Measurements from ENCODE around the gene WDR37.
A peak's percentile ranks its signal among the peaks of the same experiment; 100 is the strongest.
"Not testable (repeated sequence)": the region's sequence is repeated elsewhere in the genome, so short reads cannot be mapped to it uniquely, and the experiment has no call there.

Gene WDR37

DNA sequence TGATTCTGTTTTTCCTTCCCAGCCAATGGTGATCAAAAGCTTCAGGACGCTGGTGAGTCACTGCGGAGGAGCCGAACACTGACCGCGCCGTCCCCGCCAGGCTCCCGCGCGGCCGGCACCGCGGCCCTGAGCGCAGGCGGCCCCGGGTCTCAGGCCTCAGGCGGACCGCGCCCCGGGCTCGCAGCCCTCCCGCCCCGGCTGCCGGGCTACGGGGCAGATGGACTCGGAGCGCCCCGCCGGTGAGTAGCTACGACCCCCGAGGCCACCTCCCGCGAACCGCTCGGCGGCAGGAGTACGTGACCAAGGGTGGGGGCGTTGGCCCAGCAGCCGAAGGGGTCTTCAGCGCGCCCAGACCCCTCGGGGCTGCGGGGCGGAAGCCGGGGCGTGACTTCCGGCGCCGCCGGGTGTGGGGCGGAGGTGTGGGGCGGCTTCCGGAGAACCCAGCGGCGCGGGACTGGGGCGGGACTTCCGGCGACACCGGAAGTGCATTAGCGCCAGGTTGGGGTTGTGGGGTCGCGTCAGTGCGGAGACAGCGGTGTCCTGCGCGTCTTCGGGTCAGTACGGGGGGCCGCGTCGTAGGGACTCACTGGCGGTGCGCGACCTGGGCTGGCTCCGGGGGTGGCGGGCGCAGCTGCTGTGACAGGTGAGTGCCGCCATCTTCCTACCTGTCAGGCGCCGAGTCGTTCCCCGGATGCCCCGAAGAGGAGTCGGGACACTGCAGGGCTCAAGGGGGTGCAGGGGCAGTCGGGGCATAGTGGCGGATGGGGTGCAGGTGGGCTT is at the start of gene WDR37:
WDR37 (plus strand) TSS at position 60 of the 780 bp plus-strand sequence. CDS start 15,771 bp downstream, outside the sequence.
- peak; percentile 89 for DNase-seq (ENCODE audit: low read depth)
- TF ChIP-seq CTCF (IDR thresholded peaks at IDR 0.05; ENCODE audit: insufficient read depth, low read depth, low read length, missing control alignments): no peak
- peak within 1 kb of the TSS; percentile 85 for H3K4me3 ChIP-seq (ENCODE audit: low read length)

- DNase-seq (ENCODE audit: low read depth): no peak
- no peak for TF ChIP-seq CTCF (IDR thresholded peaks at IDR 0.05; ENCODE audit: insufficient read depth, low read depth, low read length, missing control alignments)
- H3K4me3 ChIP-seq (ENCODE audit: low read length): no peak overlapping the region
These were observed 49.6 kb upstream of the WDR37 start for GRCh38 chr10:1006573-1006972.

DNA sequence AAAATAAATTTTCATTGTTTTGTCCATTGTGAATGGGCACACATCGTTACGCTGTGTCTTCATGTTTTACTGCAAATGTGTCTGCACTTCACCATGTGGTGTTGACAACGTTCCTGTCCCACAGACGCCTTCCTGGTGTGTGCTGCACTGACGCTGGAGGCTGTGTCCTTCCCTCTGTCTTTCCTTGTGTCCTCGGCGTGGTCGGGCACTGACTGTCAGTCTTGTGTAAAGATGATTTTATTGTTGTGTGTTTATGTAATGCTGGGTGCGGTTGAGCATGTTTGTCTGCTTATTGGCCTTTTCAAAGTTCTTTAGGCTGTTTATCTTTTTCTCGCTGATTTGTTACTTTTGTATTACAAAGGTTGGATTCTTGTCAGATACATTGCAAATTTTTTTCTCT is 48.6 kb upstream of the WDR37 start:
- no peak for TF ChIP-seq CTCF (IDR thresholded peaks at IDR 0.05; ENCODE audit: insufficient read depth, low read depth, low read length, missing control alignments)
- DNase-seq (ENCODE audit: low read depth): no peak
- no peak overlapping the region for H3K4me3 ChIP-seq (ENCODE audit: low read length)

GRCh38 chr10:1009071-1009494 is 47.1 kb upstream of the WDR37 start:
- no peak for DNase-seq (ENCODE audit: low read depth)
- no peak for TF ChIP-seq CTCF (IDR thresholded peaks at IDR 0.05; ENCODE audit: insufficient read depth, low read depth, low read length, missing control alignments)
- no peak overlapping the region for H3K4me3 ChIP-seq (ENCODE audit: low read length)

- DNase-seq (ENCODE audit: low read depth); H3K4me3 ChIP-seq (ENCODE audit: low read length): not testable (repeated sequence)
These were observed 46.2 kb upstream of the WDR37 start for GRCh38 chr10:1009947-1010346.

DNA sequence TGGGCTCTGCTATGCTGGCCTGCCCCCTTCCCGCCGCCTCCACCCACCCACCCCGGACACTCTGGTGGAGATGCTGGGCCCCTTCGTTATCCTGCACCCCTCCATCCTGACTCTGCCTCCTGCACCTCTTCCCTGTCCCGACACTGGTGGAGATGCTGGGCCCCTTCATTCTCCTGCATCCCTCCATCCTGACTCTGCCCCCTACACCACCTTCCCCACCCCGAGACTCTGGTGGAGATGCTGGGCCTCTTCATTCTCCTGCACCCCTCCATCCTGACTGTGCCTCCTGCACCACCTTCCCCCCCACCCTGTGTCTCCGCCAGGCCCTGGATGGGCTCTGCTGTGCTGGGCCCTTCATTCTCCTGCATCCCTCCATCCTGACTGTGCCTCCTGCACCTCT is 45.5 kb upstream of the WDR37 start:
- no peak for TF ChIP-seq CTCF (IDR thresholded peaks at IDR 0.05; ENCODE audit: insufficient read depth, low read depth, low read length, missing control alignments)
- H3K4me3 ChIP-seq (ENCODE audit: low read length): no peak overlapping the region
- DNase-seq (ENCODE audit: low read depth): no peak

DNA sequence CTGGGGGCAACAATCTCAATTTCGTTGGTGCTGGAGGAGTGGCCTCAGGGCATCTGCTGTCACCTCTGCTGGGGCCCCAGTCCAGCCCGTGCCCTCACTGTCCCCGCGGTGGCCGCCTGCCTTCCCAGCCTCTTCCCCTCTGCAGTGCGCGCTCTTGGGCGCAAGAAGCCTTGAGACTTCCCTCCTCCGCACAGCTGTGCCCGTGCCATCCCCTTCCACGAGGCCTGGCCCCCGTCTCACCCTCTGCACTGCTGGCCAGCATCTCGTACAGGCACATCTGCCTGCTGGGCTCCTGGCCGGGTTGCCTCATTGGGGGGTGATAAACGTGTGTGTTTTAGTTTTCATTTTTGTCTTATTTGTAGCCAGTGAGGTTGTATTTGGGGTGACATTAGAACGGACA is 44.5 kb upstream of the WDR37 start:
- H3K4me3 ChIP-seq (ENCODE audit: low read length): no peak overlapping the region
- TF ChIP-seq CTCF (IDR thresholded peaks at IDR 0.05; ENCODE audit: insufficient read depth, low read depth, low read length, missing control alignments): no peak
- DNase-seq (ENCODE audit: low read depth): no peak
